SK-N-SH treated with all-trans-retinoic acid at 6 μM for 48 hours (cell line): Measurements from ENCODE around the gene KIAA0319L.

Experiments
- ATAC-seq: fragments of 200-7000 bp; cut with Tn5 transposase; 3 replicates; pipeline ENCODE4 v1.9.1; 2020; ENCODE audit warnings: mild to moderate bottlenecking, moderate library complexity
- ARNTL ChIP-seq: fragments of 450-650 bp; formaldehyde crosslinking; IDR thresholded peaks from 2 replicates; pipeline ENCODE4 v1.5.0; 2020; ENCODE audit warnings: low read depth, mild to moderate bottlenecking, moderate library complexity, borderline replicate concordance
- BACH2 ChIP-seq: fragments of 250-450 bp; sonication (Bioruptor Pico); IDR thresholded peaks from 2 replicates; pipeline ENCODE4 v1.9.0; 2021; ENCODE audit warnings: mild to moderate bottlenecking, borderline replicate concordance
- CREB5 ChIP-seq: fragments of 250-450 bp; sonication (Bioruptor Pico); IDR thresholded peaks from 2 replicates; pipeline ENCODE4 v1.5.1; 2020; ENCODE audit warnings: low read depth, mild to moderate bottlenecking, moderate library complexity
- CSDC2 ChIP-seq: fragments of 250-450 bp; sonication (Bioruptor Pico); IDR thresholded peaks from 2 replicates; pipeline ENCODE4 v1.5.0; 2020; ENCODE audit warnings: mild to moderate bottlenecking, moderate library complexity
- CSRNP3 ChIP-seq: fragments of 250-450 bp; sonication (Bioruptor Pico); IDR thresholded peaks from 2 replicates; pipeline ENCODE4 v1.5.1; 2021; ENCODE audit warnings: mild to moderate bottlenecking, moderate library complexity
- ESRRG ChIP-seq: fragments of 250-450 bp; sonication (Bioruptor Pico); IDR thresholded peaks from 2 replicates; pipeline ENCODE4 v1.6.1; 2021; ENCODE audit warnings: mild to moderate bottlenecking
- GLIS3 ChIP-seq: fragments of 250-450 bp; sonication (Bioruptor Pico); IDR thresholded peaks from 2 replicates; pipeline ENCODE4 v1.5.0; 2020; ENCODE audit warnings: mild to moderate bottlenecking, moderate library complexity
- ISL1 ChIP-seq: fragments of 250-450 bp; sonication (Bioruptor Pico); IDR thresholded peaks from 2 replicates; pipeline ENCODE4 v2.1.2; 2022; ENCODE audit warnings: mild to moderate bottlenecking, moderate library complexity
- PATZ1 ChIP-seq: fragments of 250-450 bp; sonication (Bioruptor Pico); IDR thresholded peaks from 2 replicates; pipeline ENCODE4 v1.8.0; 2020; ENCODE audit warnings: mild to moderate bottlenecking, moderate library complexity, borderline replicate concordance
- PPARA ChIP-seq: fragments of 250-450 bp; sonication (Bioruptor Pico); IDR thresholded peaks from 2 replicates; pipeline ENCODE4 v1.5.0; 2020; ENCODE audit warnings: mild to moderate bottlenecking, borderline replicate concordance
- RARB ChIP-seq: fragments of 250-450 bp; sonication (Bioruptor Pico); IDR thresholded peaks from 2 replicates; pipeline ENCODE4 v1.8.0; 2021; ENCODE audit warnings: mild to moderate bottlenecking, moderate library complexity
- SNAI2 ChIP-seq: fragments of 250-450 bp; sonication (Bioruptor Pico); IDR thresholded peaks from 2 replicates; pipeline ENCODE4 v1.5.0; 2020; ENCODE audit warnings: mild to moderate bottlenecking, moderate library complexity
- TCF4 ChIP-seq: fragments of 250-450 bp; sonication (Bioruptor Pico); IDR thresholded peaks from 2 replicates; pipeline ENCODE4 v1.8.0; 2021; ENCODE audit warnings: mild to moderate bottlenecking, moderate library complexity, borderline replicate concordance
- TOX ChIP-seq: fragments of 250-450 bp; sonication (Bioruptor Pico); IDR thresholded peaks from 2 replicates; pipeline ENCODE4 v1.8.0; 2021; ENCODE audit warnings: mild to moderate bottlenecking, moderate library complexity, borderline replicate concordance
- TSHZ2 ChIP-seq: fragments of 250-450 bp; sonication (Bioruptor Pico); IDR thresholded peaks from 2 replicates; pipeline ENCODE4 v1.5.0; 2020; ENCODE audit warnings: mild to moderate bottlenecking, moderate library complexity
- ZFP3 ChIP-seq: fragments of 250-450 bp; sonication (Bioruptor Pico); IDR thresholded peaks from 2 replicates; pipeline ENCODE4 v1.5.0; 2020; ENCODE audit warnings: mild to moderate bottlenecking, moderate library complexity
- ZFP30 ChIP-seq: fragments of 450-650 bp; formaldehyde crosslinking; IDR thresholded peaks from 2 replicates; pipeline ENCODE4 v1.5.0; 2022; ENCODE audit warnings: mild to moderate bottlenecking, moderate library complexity
- ZNF565 ChIP-seq: fragments of 450-650 bp; formaldehyde crosslinking; conservative IDR thresholded peaks from 2 replicates; pipeline ENCODE4 v1.5.0; 2020; ENCODE audit warnings: low read depth, mild to moderate bottlenecking, moderate library complexity
- ZNF70 ChIP-seq: fragments of 450-650 bp; formaldehyde crosslinking; IDR thresholded peaks from 2 replicates; pipeline ENCODE4 v1.5.0; 2020; ENCODE audit warnings: mild to moderate bottlenecking, moderate library complexity
- ZNF8 ChIP-seq: fragments of 450-650 bp; formaldehyde crosslinking; IDR thresholded peaks from 2 replicates; pipeline ENCODE4 v1.5.0; 2020; ENCODE audit warnings: mild to moderate bottlenecking, moderate library complexity

Gene KIAA0319L

GRCh38 chr1:35570589-35571137, 13.5 kb upstream of the KIAA0319L start:
- ATAC-seq, result no peak
- TF ChIP-seq TSHZ2 (CRISPR knock-in tag) (no peak), CSDC2 (CRISPR knock-in tag) (no peak), ZNF70 (CRISPR knock-in tag) (no peak), SNAI2 (CRISPR knock-in tag) (no peak), ESRRG (CRISPR knock-in tag) (no peak), ISL1 (CRISPR knock-in tag) (no peak), CSRNP3 (CRISPR knock-in tag) (no peak), PATZ1 (CRISPR knock-in tag) (no peak), RARB (no peak), GLIS3 (no peak), CREB5 (CRISPR knock-in tag) (no peak), ZFP3 (CRISPR knock-in tag) (no peak), ARNTL (CRISPR knock-in tag) (no peak), BACH2 (CRISPR knock-in tag) (no peak), PPARA (CRISPR knock-in tag) (no peak)

- ATAC-seq, result no peak
- TF ChIP-seq SNAI2 (CRISPR knock-in tag) (no peak), ZNF8 (no peak), CSDC2 (CRISPR knock-in tag) (no peak), TOX (CRISPR knock-in tag) (no peak), CREB5 (CRISPR knock-in tag) (no peak), ESRRG (CRISPR knock-in tag) (no peak), ZFP3 (CRISPR knock-in tag) (no peak), CSRNP3 (CRISPR knock-in tag) (no peak), ZNF565 (CRISPR knock-in tag) (no peak), ZNF70 (CRISPR knock-in tag) (no peak), TCF4 (CRISPR knock-in tag) (no peak), PATZ1 (CRISPR knock-in tag) (no peak), BACH2 (CRISPR knock-in tag) (no peak), ARNTL (CRISPR knock-in tag) (no peak), ISL1 (CRISPR knock-in tag) (no peak), ZFP30 (CRISPR knock-in tag) (no peak)
Observed at GRCh38 chr1:35569936-35570335, 12.7 kb upstream of the KIAA0319L start.
